ENCODE measurements around the gene ZNF33B. TPM values are rescaled to one million over a fixed set of nuclear protein-coding genes. Genes with fewer than 3 reads are reported as not detected.
"Not testable (repeated sequence)": the region's sequence is repeated elsewhere in the genome, so short reads cannot be mapped to it uniquely, and the experiment has no call there.

The ZNF33B gene
- polyA plus RNA-seq, 1 donor = 15.4 TPM

DNA sequence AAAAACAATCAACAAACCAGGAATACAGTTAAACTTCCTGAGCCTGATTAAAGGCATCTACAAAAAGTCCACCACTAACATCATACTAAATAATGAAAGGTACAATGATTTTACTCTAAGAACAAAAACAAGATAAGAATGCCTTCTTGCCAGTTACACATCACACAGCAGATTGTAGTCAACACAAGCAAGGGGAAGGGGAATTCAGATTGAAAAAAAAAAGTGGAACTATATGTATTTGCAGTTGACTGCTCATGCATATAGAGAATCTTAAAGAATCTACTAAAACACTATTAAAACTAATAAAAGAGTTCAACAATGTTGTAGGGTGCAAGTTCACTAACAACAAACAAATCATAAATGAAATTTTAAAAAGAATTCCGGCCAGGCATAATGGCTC is 28.5 kb downstream of the ZNF33B start:
- no peak for DNase-seq

DNA sequence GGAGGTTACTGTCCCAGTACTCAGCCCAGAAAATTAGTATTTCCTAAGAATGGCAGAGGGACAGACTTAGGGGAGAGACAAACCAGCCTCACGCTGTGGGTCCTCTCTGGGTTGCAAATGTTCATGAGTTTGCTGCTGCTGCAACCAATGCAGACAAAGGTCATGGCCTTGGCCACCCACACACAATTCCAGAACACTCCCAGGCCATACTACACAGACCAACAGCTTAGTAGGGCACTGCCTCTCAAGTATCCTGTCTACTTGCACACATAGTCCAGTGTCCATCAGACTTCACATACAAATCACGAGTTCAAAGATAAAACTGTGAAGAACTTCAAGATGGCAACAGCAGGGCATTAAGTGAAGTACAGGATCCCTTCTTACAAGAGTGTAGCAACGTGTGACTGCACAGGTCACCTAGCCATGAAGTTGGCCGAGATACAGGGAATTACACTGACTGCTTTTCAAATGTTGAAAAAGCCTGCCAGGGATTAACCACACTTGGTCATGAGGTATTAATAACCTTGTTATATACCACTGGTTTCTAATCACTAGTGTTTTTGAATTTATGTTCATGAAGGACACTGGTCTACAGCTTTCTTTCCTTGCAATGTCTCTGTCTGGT is 40.0 kb downstream of the ZNF33B start:
- DNase-seq = no peak

DNA sequence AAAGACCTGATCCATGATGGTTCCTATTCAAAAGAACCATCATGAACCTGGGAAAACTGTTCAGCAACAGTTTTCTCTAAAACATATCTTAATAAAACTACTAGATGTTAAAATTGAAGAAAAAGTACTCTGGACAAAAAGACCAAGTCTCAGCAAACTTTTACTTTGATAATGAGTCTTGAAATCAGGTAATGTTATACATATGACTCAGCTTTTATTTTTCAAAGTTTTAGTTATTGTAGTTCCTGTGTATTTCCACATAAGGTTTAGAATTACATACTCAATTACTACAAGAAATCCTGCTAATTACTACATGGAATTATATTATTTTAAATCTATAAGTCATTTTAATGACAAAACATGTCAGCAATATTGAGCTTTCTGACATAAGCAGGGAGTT is 42.2 kb downstream of the ZNF33B start:
- DNase-seq = no peak

- no peak for DNase-seq
These were observed 44.1 kb downstream of the ZNF33B start for GRCh38 chr10:42594246-42594650.

- no peak for DNase-seq
These were observed 45.1 kb downstream of the ZNF33B start for GRCh38 chr10:42593284-42593683.

DNA sequence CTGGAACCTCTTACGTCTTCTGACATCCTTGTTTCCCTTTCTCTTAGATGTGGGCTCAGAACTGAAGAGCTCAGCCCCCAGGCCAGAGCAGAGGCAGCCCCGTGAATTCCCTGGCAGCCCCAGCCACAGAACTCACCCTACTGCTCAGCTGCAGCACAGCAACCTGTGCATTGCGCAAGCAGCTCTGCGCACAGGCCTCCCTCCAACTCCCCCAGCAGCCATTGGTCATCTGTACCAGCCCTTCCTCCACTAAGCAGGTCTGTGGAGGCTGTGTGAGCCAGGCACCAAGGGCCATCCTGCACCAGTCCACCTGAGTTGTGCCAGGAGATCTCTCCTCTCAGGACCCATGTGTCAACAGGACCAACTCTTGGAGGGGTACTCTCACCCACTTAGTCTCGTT is 54.5 kb downstream of the ZNF33B start:
- DNase-seq = no peak

- DNase-seq = no peak
These were observed 60.4 kb downstream of the ZNF33B start for GRCh38 chr10:42578019-42578418.

- no peak for DNase-seq
These were observed 62.0 kb downstream of the ZNF33B start for GRCh38 chr10:42576338-42576737.

DNA sequence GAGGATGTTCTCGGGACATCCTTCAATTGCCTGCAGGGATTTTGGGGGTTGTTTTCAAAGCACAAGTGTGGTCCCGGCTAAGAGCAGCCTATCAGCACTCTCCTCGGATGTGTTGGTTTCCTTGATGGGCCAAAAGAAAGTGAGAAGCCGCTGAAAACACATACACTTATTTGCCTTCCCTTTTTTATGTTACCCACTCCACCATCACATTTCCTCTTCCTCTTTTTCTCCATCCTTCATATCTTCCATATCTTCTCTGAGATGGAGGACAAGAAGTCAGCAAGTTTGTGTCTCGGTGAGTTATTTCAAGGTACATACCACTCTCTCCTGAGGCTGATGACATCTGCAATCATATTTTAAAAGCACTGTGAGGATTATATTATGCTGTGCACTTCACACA is 64.0 kb downstream of the ZNF33B start:
- no peak for DNase-seq

DNA sequence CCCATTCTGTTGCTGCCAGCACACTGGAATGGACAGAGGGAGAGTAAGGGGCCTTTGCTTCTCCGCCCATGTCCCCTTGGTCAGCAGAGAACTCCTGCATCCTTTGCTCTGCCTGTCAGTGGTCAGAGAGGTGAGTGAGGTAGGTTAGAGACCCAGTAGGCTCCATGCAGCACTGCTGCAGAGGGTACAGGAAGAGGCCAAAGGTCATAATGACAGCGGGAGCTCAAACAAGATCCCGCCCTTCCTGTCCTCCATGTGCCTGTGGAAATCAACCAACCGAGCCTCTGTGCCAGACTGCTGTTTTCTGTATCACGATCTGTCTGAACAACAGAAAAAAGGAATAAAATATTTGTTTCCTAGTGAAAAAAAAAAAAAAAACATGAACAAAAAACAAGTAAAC is 81.4 kb downstream of the ZNF33B start:
- DNase-seq = no peak

DNA sequence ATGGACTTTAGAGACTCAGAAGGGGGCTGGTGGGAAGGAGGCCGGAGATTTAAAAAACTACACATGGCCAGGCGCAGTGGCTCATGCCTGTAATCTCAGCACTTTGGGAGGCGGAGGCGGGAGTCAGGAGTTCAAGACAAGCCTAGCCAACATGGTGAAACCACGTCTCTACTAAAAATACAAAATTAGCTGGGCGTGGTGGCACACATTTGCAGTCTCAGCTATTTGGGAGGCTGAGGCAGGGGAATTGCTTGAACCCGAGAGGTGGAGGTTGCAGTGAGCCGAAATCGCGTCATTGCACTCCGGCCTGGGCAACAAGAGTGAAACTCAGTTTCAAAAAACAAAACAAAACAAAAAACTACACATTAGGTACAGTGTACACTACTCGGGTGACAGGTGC is 84.8 kb downstream of the ZNF33B start:
- DNase-seq = not testable (repeated sequence)

DNA sequence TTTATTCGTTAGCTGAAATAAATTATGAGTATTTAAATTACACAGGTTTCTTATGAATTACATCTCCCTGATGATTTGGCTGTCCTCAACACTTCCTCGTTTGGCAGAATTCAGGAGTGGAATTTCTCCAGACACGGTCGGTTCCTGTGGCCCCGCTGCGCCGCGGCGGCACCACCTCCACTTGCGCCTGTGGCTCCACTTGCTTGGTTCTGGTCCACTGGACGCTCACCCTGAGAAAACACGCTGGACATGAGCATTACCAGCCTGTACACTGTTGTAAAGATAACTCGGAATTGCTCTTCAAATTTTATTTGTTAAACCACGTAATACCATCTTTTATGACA is 85.3 kb downstream of the ZNF33B start:
- no peak for DNase-seq

DNA sequence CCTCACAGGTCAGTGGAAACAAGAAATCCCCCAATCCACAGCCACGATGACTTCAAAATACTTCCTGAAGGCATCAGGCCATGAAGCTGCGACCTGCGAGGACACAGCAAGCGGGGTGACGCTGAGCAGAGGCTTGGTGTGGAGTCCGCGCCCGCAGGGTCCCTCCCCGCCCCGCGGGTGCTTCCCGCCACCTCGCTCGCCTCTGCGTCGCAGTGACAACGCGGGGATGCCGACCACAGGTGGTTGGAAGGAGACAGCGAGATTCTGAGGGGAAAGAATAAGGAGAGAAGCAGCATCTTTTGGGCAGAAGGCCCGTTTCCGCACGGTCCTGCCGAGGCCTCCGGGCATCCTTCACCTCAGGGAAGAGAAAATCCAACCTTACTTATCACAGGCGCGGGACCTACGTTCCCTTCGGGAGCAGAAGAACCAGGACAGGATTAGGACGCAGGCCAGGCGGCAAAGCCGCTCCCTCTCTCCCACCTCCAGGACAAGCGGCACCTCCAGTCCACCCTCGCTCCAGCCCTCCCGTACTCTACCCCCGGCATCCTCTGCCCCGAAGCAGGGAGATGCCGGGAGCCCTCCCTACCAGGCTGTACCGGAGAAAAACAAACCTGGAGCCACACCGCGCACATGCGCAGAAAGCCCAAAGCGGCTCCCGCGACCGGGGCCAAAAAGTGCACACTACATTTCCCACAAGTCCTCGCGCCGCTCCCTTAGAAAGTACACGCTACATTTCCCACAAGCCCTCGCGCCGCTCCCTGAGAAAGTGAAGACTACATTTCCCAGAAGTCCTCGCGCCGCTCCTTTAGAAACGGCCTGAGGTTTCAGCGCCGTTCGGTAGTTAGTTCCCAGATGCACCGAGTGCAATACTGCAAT is 85.9 kb downstream of the ZNF33B start:
- DNase-seq = peak; percentile 97

DNA sequence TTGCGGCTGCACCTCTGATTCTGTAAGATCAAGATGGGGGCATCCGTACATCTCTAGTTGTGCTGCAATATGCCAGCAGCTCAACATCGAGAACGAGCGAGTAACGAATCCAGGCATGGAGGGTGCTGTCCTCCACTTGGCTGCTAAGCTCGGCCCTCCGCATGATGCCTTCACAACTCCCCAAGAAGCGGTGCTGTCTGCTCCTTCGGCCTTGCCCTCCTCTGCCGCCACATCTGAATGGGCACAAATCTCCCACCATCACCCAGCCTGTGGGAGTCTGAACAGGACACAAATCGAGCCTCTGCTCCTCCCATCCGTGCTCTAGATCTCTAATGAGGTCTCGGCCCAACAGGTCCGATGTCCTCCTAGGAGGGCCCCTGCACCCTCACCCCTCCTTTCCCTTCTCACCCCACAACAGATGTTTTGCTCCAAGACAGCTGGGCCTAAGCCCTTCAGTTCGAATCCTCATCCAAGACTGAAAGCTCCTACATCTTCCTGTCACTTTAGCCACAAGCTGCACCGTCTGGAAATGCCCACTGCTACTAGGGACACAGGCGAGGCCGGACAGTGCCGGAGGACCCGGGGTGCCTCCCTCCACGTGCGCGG is 86.7 kb downstream of the ZNF33B start:
- DNase-seq = no peak

DNA sequence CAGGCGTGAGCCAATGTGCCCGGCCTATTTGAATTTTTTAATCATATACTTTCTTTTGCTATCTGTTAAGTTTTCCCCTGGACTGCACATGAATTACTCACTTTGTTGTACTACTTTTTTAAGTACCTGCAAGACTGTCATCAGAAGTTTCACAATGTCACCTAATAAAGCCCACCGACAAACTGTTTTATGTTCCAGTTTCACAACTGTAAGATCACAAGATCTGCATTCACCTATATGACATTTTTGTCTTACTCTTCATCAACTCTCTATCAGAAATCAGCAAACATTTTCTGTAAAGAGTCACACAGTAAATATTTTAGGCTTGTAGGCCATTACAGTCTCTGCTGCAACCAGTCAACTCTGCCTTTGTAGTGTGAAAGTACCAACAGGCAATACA is 88.5 kb downstream of the ZNF33B start:
- no peak for DNase-seq

GRCh38 chr10:42548254-42548653 is 90.1 kb downstream of the ZNF33B start:
- DNase-seq = no peak

- DNase-seq = no peak
These were observed 93.4 kb downstream of the ZNF33B start for GRCh38 chr10:42544945-42545344.

GRCh38 chr10:42543840-42544372 is 94.5 kb downstream of the ZNF33B start:
- DNase-seq = no peak

Other genes with a start within 250 kb of the ZNF33B start
- 14.8 TPM for gene BMS1, start 144.2 kb upstream of the ZNF33B start, polyA plus RNA-seq (ENCODE audit: insufficient read length)